ENCODE measurements around the gene RAB31. TPM values are rescaled to one million over a fixed set of nuclear protein-coding genes. Genes with fewer than 3 reads are reported as not detected.

The RAB31 gene
- polyA plus RNA-seq, 1 donor: 27.1 TPM

GRCh38 chr18:9712611-9713010 is 4.5 kb downstream of the RAB31 start:
- DNase-seq (ENCODE audit: low read depth): no peak

GRCh38 chr18:9714266-9715087 is 6.4 kb downstream of the RAB31 start:
- DNase-seq (ENCODE audit: low read depth): no peak

GRCh38 chr18:9715088-9715343 is 6.9 kb downstream of the RAB31 start:
- DNase-seq (ENCODE audit: low read depth): no peak

GRCh38 chr18:9715978-9716774 is 8.1 kb downstream of the RAB31 start:
- DNase-seq (ENCODE audit: low read depth): no peak

- DNase-seq (ENCODE audit: low read depth): no peak
These were observed 8.9 kb downstream of the RAB31 start for GRCh38 chr18:9716780-9717563.

- no peak for DNase-seq (ENCODE audit: low read depth)
These were observed 11.4 kb downstream of the RAB31 start for GRCh38 chr18:9719421-9719981.

GRCh38 chr18:9720327-9720726 is 12.2 kb downstream of the RAB31 start:
- DNase-seq (ENCODE audit: low read depth): no peak

- no peak for DNase-seq (ENCODE audit: low read depth)
These were observed 13.9 kb downstream of the RAB31 start for GRCh38 chr18:9721893-9722550.

- DNase-seq (ENCODE audit: low read depth): no peak
These were observed 14.6 kb downstream of the RAB31 start for GRCh38 chr18:9722691-9723090.

- DNase-seq (ENCODE audit: low read depth): no peak
These were observed 16.9 kb downstream of the RAB31 start for GRCh38 chr18:9724797-9725585.

- no peak for DNase-seq (ENCODE audit: low read depth)
These were observed 18.1 kb downstream of the RAB31 start for GRCh38 chr18:9726175-9726574.

GRCh38 chr18:9726936-9727335 is 18.8 kb downstream of the RAB31 start:
- DNase-seq (ENCODE audit: low read depth): no peak

GRCh38 chr18:9730786-9731185 is 22.7 kb downstream of the RAB31 start:
- DNase-seq (ENCODE audit: low read depth): no peak

GRCh38 chr18:9731380-9731779 is 23.3 kb downstream of the RAB31 start:
- no peak for DNase-seq (ENCODE audit: low read depth)

- DNase-seq (ENCODE audit: low read depth): no peak
These were observed 23.9 kb downstream of the RAB31 start for GRCh38 chr18:9732031-9732430.

- no peak for DNase-seq (ENCODE audit: low read depth)
These were observed 26.1 kb downstream of the RAB31 start for GRCh38 chr18:9734189-9734588.

- no peak for DNase-seq (ENCODE audit: low read depth)
These were observed 27.1 kb downstream of the RAB31 start for GRCh38 chr18:9735238-9735637.

GRCh38 chr18:9735879-9736278 is 27.8 kb downstream of the RAB31 start:
- DNase-seq (ENCODE audit: low read depth): no peak

GRCh38 chr18:9736286-9736835 is 28.3 kb downstream of the RAB31 start:
- DNase-seq (ENCODE audit: low read depth): no peak

- no peak for DNase-seq (ENCODE audit: low read depth)
These were observed 28.9 kb downstream of the RAB31 start for GRCh38 chr18:9737006-9737405.

Measured in forelimb muscle (tissue), 1 donor.